Prostate gland (tissue), 2 donors: ENCODE measurements around the gene ASCL4.

Source experiments
- CTCF ChIP-seq, 4 experiments: fragments of 200-600 bp in 2 of 4; fragments of 450-650 bp in 2 of 4; sonication (generic) in 2 of 4; IDR thresholded peaks; 1 replicate in 3 of 4; 2 replicates in 1 of 4; pipeline ENCODE4 v1.5.1; 2016 to 2019; ENCODE audit warnings: antibody characterized with exemption in 4 of 4, mild to moderate bottlenecking in 2 of 4, moderate library complexity in 2 of 4
- POLR2A ChIP-seq: fragments of 450-650 bp; IDR thresholded peaks from one replicate; pipeline ENCODE4 v1.6.1; 2016; ENCODE audit warnings: antibody characterized with exemption, mild to moderate bottlenecking
- POLR2AphosphoS5 ChIP-seq: sonication (generic); formaldehyde crosslinking; IDR thresholded peaks from one replicate; pipeline ENCODE4 v1.6.1; 2017; ENCODE audit warnings: antibody characterized with exemption

DNA sequence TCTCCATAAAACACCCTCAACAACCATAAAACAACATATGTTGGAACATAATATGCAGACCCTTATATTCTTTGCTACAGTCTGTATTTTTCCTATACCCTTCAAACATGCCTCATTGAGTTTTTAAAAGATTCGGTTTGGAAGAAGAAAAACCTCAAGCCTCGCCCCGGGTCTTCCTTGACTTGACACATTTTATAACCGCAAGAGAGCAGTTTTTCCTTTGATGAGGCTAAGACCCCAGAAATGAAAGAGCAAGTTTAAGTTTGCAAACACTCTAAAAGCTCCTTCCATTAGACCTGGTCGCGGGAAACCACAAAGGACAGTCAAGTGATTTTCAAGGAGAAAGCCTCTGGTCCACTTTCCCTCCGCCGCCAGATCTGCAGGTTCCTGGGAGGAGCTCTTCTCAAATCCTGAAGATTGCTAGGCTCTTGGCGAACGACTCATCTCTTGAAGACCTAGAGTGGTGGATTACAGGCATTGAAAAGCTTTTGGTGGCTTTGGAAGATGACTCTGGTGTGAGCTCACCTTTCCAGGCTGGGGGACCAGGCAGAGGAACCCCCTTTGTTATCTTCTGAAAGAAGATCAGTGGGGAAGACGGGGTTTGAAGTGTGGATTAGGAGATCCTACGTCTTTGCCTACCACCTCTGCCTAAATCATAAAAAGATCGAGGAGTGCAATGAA, at the start of gene ASCL4:
- TF ChIP-seq CTCF (IDR thresholded peaks at IDR 0.05) (no peak), POLR2AphosphoS5 (no peak), POLR2A (no peak)
